ENCODE results near the gene SLC39A13. TPM values are rescaled to one million over a fixed set of nuclear protein-coding genes. Genes with fewer than 3 reads are reported as not detected.

Gene SLC39A13
- total RNA-seq, 4 donors from 2014 or later = 19.9 to 56.9 (median 43.1) TPM

DNA sequence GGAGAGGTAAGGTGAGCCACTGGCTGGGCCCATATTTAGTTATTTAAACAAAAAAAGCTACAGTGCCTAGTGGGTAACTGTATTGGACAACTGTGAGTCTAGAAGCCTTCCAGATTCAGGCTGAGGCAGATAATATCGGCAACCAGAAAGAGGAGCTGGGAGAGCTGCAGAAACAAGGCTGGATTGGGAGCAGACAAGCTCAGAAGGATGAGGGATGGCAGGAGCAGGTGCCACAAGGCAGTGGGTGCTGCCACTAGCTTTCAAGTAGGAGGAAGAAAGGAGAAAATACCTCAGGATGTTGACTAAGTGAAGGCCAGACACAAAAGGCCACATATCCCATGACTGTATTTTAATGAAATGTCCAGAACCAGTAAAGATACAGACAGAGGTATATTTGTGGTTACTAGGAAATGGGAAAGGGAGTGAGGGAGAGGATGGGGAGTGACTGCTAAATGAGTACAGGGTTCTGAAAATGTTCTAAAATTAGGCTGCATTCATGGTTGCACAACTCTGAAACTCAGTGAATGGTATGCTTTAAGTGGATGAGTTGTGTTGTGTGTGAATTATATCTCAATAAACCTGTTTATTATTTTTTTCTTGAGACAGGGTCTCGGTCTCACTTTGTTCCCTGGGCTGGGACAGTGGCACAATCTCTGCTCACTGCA, 52.3 kb downstream of the SLC39A13 start:
- intact Hi-C loops (cut with DNase I; ENCODE audit: low total_unique reads) = no loop called here
- TF ChIP-seq EP300 (IDR thresholded peaks at IDR 0.05; ENCODE audit: low read depth) (no peak), POLR2AphosphoS5 (IDR thresholded peaks at IDR 0.05) (no peak), POLR2A (IDR thresholded peaks at IDR 0.05) (no peak)
- TF ChIP-seq, protein P1, sequence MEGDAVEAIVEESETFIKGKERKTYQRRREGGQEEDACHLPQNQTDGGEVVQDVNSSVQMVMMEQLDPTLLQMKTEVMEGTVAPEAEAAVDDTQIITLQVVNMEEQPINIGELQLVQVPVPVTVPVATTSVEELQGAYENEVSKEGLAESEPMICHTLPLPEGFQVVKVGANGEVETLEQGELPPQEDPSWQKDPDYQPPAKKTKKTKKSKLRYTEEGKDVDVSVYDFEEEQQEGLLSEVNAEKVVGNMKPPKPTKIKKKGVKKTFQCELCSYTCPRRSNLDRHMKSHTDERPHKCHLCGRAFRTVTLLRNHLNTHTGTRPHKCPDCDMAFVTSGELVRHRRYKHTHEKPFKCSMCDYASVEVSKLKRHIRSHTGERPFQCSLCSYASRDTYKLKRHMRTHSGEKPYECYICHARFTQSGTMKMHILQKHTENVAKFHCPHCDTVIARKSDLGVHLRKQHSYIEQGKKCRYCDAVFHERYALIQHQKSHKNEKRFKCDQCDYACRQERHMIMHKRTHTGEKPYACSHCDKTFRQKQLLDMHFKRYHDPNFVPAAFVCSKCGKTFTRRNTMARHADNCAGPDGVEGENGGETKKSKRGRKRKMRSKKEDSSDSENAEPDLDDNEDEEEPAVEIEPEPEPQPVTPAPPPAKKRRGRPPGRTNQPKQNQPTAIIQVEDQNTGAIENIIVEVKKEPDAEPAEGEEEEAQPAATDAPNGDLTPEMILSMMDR (IDR thresholded peaks at IDR 0.05) = no peak
- H3K27ac ChIP-seq = no peak overlapping the region
- no peaks in the 10 kb centered on the region for H3K36me3 ChIP-seq
- no peaks in the 10 kb centered on the region for H3K9me3 ChIP-seq
- H3K27me3 ChIP-seq = no peaks in the 10 kb centered on the region
- H3K4me1 ChIP-seq = peaks cover 0 to 4% (median 0%) of the 10 kb centered on the region in 4 donors
- in situ Hi-C loops (cut with MboI; ENCODE audit: low pct_ligation_motif_present in 1 of 4, low pct_unique_long_range_greater_than_20kb in 1 of 4, low sequenced_read_pairs in 3 of 4) = loop anchor here in 1 of 4 donors (25.0 kb wide), 1 partner anchor 102 kb away; the partner anchor contains the start of genes CELF1 and PTPMT1
- H3K4me3 ChIP-seq = no peak overlapping the region
- 98 to 100% methylated on average over 2 of the region's 2 CpGs for WGBS, 2 donors (ENCODE audit: low coverage in 1 of 2)
- no peak for DNase-seq

DNA sequence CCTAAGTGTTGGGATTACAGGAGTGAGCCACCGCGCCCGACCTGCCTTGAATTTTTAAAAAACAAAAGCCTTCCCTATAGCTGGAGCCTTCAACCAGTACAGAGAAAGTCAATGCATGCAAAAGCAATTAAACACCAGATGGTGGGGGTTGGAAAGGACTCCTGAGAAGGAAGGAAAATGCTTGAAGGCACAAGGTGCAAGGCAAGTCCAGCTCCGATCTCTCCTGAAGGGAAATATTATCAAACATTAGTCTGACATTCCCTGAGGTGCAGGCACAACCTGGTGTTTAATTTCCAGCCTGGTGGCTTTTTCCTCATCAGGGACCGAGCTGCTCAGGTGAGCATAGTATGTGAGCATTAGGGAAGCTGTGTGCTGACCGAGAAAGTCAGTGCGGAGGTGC, 53.5 kb downstream of the SLC39A13 start:
- peaks cover 3 to 15% (median 4%) of the 10 kb centered on the region in 4 donors for H3K4me1 ChIP-seq
- TF ChIP-seq EP300 (IDR thresholded peaks at IDR 0.05; ENCODE audit: low read depth) (no peak), POLR2AphosphoS5 (IDR thresholded peaks at IDR 0.05) (no peak), POLR2A (IDR thresholded peaks at IDR 0.05) (no peak)
- TF ChIP-seq, protein P1 (IDR thresholded peaks at IDR 0.05) = no peak
- no peak for DNase-seq
- no peak overlapping the region for H3K27ac ChIP-seq
- H3K36me3 ChIP-seq = no peaks in the 10 kb centered on the region
- H3K9me3 ChIP-seq = no peaks in the 10 kb centered on the region
- no peak overlapping the region for H3K4me3 ChIP-seq
- intact Hi-C loops (cut with DNase I; ENCODE audit: low total_unique reads) (no loop called here), in situ Hi-C loops (cut with MboI; ENCODE audit: low pct_ligation_motif_present in 1 of 4, low pct_unique_long_range_greater_than_20kb in 1 of 4, low sequenced_read_pairs in 3 of 4) (loop anchor here in 1 of 4 donors (25.0 kb wide), 1 partner anchor 100 kb away; the partner anchor contains the start of genes CELF1 and PTPMT1)
- WGBS, 2 donors (ENCODE audit: low coverage in 1 of 2) = 93 to 97% methylated on average over 4 to 7 of the region's 7 CpGs
- H3K27me3 ChIP-seq = no peaks in the 10 kb centered on the region

DNA sequence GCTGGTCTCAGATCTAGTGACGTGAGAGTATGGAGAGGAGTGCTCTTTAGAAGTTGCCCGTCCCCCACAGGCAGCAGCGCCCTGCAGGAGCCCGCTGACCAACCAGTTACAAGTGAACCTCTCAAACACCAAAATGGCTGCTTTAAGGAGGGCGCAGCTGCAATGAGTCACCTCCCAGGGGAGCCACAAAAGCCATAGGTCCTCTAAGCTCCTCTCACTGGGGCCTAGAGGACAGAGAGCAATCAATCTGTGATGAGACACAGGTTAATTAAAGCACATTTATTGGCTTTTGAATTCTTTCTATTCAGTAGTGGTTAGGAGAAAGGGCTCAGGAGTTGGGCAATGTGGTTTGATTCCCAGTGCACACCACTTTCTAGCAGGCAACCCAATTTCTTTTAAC, 56.1 kb downstream of the SLC39A13 start:
- no peak for DNase-seq
- H3K27ac ChIP-seq = no peak overlapping the region
- intact Hi-C loops (cut with DNase I; ENCODE audit: low total_unique reads) = no loop called here
- H3K9me3 ChIP-seq = no peaks in the 10 kb centered on the region
- peaks cover 11 to 41% (median 26%) of the 10 kb centered on the region in 4 donors for H3K4me1 ChIP-seq
- in situ Hi-C loops (cut with MboI; ENCODE audit: low pct_ligation_motif_present in 1 of 4, low pct_unique_long_range_greater_than_20kb in 1 of 4, low sequenced_read_pairs in 3 of 4) = loop anchor here in 1 of 4 donors (25.0 kb wide), 1 partner anchor 98 kb away; the partner anchor contains the start of genes CELF1 and PTPMT1
- H3K27me3 ChIP-seq = no peaks in the 10 kb centered on the region
- 88 to 94% methylated on average over 4 to 5 of the region's 5 CpGs for WGBS, 2 donors (ENCODE audit: low coverage in 1 of 2)
- TF ChIP-seq EP300 (IDR thresholded peaks at IDR 0.05; ENCODE audit: low read depth) = no peak
- peaks cover 0 to under 1% (median 0%) of the 10 kb centered on the region in 4 donors for H3K36me3 ChIP-seq
- no peak overlapping the region for H3K4me3 ChIP-seq

Small RNA genes within 50 kb of the gene (small RNA-seq; reads per million reads assigned to genes)
- gene MIR4487 = 0 reads per million in 4 donors

Other genes starting within 250 kb of the SLC39A13 start
- 100 to 1,000 TPM; 123 to 213 (median 132) TPM for gene ARFGAP2, start 231.7 kb upstream of the SLC39A13 start, total RNA-seq
- 10 to 100 TPM in 2 of 4 donors, 1 to 10 TPM in 2; 1.2 to 13.9 (median 9.8) TPM for gene PACSIN3, start 222.2 kb upstream of the SLC39A13 start, total RNA-seq
- gene DDB2, start 193.6 kb upstream of the SLC39A13 start, total RNA-seq = 10 to 100 TPM in 3 of 4 donors, 1 to 10 TPM in 1; 8.6 to 45.4 (median 28.6) TPM
- gene ACP2, start 159.8 kb upstream of the SLC39A13 start, total RNA-seq = 100 to 1,000 TPM in 1 of 4 donors, 10 to 100 TPM in 3; 66.3 to 120 (median 88.9) TPM
- 100 to 1,000 TPM in 3 of 4 donors, 10 to 100 TPM in 1; 28.7 to 124 (median 113) TPM for gene NR1H3, start 150.6 kb upstream of the SLC39A13 start, total RNA-seq
- 100 to 1,000 TPM in 1 of 4 donors, 10 to 100 TPM in 3; 64.3 to 285 (median 71.8) TPM for gene MADD, start 138.5 kb upstream of the SLC39A13 start, total RNA-seq
- gene MYBPC3, start 55.9 kb upstream of the SLC39A13 start, total RNA-seq = not detected
- gene SPI1, start 30.0 kb upstream of the SLC39A13 start, total RNA-seq = 10 to 100 TPM in 2 of 4 donors, 1 to 10 TPM in 2; 7.1 to 35.5 (median 17.2) TPM
- gene PSMC3, start 17.8 kb downstream of the SLC39A13 start, total RNA-seq = 100 to 1,000 TPM in 2 of 4 donors, 10 to 100 TPM in 2; 56.5 to 252 (median 91.4) TPM
- gene RAPSN, start 40.5 kb downstream of the SLC39A13 start, total RNA-seq = not detected
- gene CELF1, start 144.5 kb downstream of the SLC39A13 start, total RNA-seq = 100 to 1,000 TPM in 2 of 4 donors, 10 to 100 TPM in 2; 82.9 to 248 (median 96.7) TPM
- gene PTPMT1, start 157.0 kb downstream of the SLC39A13 start, total RNA-seq = 10 to 100 TPM; 19.1 to 79.1 (median 74.1) TPM
- 10 to 100 TPM in 3 of 4 donors, 1 to 10 TPM in 1; 9.4 to 20.3 (median 16.5) TPM for gene KBTBD4, start 170.4 kb downstream of the SLC39A13 start, total RNA-seq
- gene NDUFS3, start 170.5 kb downstream of the SLC39A13 start, total RNA-seq = 100 to 1,000 TPM in 3 of 4 donors, 10 to 100 TPM in 1; 72.6 to 256 (median 213) TPM
- under 1 TPM in 1 of 4 donors, not detected in 3; 0.41 TPM for gene FAM180B, start 178.1 kb downstream of the SLC39A13 start, total RNA-seq
- gene C1QTNF4, start 185.8 kb downstream of the SLC39A13 start, total RNA-seq = 1 to 10 TPM in 3 of 4 donors, under 1 TPM in 1; 0.68 to 7.8 (median 1.8) TPM
- gene MTCH2, start 234.0 kb downstream of the SLC39A13 start, total RNA-seq = 10 to 100 TPM; 21.5 to 92.2 (median 61.0) TPM

Data from transverse colon (tissue), 4 donors.